Suppressor macrophage treated with lipopolysaccharide for 1 hour (primary cell): ENCODE results near the gene TXNL4A.
A peak's percentile ranks its signal among the peaks of the same experiment; 100 is the strongest.
"Not testable (repeated sequence)": the region's sequence is repeated elsewhere in the genome, so short reads cannot be mapped to it uniquely, and the experiment has no call there.

Source experiments
- DNase-seq, 3 donors: peaks; one replicate each; pipeline ENCODE4 v3.0.0-alpha.2; 2020 to 2022

TXNL4A gene

DNA sequence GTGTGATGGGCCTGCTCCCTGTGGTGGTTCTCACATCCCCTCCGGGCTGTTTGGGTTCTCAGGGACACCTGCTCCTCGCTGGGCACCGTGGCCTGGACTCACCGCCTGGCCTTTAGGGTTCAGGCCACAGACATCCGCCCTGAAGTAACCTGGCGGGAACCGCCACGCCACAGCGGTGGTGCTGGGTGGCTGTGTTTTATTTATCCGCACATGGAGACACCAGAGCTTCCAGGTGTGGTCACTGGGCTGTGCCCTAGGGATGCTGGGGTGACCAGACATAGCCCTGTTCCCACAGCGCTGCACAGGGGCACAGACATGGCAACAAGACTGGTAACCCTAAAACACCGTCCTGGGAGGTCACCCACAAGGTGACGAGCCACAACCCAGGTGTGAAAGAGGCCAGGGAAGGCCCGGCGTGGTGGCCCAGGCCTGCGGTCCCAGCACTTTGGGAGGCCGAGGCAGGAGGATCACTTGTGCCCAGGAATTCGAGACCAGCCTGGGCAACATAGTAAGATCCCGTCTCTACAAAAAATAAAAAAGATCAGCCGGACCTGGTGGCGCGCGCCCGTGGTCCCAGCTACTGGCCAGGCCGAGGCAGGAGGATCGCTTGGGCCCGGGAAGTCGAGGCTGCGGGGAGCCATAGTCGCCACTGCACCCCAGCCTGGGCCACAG lies 24.6 kb downstream of the TXNL4A start:
- no peak for DNase-seq

DNA sequence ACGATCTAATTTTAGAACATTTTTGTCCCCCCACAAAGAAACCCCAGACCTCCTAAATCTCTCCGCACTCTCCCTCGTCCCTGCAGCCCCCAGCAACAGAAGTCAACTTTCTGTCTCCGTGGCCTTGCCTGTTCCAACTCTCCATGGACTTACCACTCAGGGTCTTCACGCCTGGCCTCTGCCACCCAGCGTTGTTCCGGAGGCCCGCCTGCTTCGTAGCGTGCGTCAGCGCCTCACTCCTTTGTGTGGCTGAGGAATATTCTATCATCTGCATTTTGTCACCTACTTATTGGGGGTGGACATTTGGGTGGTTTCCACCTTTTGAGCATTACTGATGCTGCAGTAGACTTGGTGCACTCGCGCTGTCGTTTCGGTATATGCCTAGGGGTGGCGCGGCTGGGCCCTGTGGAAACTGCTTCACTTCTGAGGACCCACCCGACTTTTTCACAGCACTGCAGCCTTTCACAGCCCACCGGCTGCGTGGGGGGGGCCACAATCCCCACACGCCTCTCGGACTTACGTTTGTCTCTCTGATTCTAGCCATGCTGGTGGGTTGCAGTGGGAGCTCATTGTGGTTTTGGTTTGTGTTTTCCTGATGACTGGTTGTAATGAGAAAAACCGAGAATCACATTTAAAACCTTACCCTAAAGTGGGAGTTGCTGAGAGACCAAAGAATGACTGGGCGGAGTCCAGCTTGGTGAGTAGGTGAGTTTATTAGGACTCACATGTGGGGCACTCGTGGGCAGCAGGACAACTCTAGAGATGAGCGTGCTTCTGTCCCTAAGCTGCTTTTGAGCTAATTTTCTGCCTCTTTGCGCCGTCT lies 25.3 kb downstream of the TXNL4A start:
- DNase-seq: no peak

DNA sequence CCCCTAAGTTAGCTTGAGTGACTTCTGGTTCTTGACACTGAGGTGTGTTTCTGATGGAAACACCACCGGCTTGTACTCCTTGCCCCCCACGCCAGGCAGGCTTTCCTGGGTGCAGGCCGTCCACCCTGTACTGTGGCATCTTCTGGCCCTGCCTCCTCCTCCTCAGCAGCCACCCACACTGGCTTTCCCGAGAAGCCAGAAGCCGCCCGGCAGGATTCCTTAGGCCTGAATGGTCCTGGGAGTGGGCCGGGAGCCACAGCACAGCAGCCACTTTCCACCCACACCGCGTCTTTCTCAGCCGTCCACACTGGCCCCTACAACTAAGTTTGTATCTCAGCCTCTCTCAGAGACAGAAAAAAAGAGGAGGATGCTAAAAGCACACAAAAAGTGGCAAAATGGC lies 26.1 kb downstream of the TXNL4A start:
- no peak for DNase-seq

DNA sequence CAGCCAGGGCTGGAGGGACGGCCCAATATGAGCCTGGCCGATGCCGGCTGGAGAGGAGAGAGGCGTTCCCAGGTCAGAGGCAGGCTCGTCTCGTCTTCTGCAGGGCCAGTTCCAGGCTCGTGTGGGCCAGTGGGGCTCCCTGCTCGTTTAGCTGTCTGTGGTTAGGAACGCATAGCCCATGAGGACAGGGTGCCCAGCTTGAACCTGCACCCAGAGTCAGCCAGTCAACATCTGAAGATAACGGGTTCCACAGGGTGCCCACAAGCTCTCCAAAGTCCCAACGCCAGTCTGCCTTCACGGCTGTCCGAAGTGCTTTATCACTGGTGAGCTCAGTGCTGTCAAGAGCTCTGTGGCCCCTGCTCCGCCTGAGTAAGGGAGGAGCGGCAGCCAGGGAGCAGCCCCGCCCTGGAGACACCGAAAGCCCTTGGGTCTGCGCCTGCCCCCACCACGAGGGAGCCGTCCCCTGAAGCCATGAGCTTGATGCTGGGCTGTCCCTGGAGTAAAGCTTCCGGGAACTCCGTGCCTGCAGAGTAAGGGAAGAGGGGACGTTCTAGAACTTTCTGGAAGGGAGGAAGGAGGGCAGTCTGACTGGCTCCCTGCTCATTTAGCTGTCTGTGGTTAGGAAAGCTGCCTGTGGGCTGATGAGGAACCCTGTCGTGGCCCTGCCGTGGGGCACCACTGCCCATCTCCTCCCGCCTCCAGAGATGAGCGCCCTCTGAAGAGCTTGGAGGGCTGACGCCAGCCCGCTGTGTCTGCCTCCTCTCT lies 26.7 kb downstream of the TXNL4A start:
- peak; percentile 42 to 47 (median 47) for DNase-seq

DNA sequence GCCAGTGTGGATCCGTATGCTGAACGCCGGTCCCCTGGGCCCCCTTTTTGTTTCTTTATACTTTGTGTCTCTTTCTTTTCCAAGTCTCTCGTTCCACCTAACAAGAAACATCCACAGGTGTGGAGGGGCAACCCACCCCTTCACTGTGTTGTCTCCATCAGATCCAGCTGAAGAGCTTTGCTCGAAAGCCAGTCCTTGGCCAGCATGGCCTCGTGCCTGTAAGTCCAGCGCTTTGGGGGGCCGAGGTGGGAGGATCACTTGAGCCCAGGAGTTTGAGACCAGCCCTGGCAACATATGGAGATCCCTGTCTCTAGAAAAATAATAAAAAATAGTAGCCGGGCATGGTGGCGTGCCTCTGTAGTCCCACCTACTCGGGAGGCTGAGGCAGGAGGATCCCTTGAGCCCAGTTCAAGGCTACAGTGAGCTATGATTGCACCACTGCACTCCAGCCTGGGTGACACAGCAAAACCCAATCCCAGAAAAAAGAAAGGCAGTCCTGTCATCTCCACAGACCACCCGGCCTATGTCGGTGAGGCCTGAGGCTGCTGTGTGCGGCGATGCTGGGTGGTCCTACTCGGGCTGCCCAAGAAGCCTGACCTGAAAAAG lies 27.3 kb downstream of the TXNL4A start:
- no peak for DNase-seq

DNA sequence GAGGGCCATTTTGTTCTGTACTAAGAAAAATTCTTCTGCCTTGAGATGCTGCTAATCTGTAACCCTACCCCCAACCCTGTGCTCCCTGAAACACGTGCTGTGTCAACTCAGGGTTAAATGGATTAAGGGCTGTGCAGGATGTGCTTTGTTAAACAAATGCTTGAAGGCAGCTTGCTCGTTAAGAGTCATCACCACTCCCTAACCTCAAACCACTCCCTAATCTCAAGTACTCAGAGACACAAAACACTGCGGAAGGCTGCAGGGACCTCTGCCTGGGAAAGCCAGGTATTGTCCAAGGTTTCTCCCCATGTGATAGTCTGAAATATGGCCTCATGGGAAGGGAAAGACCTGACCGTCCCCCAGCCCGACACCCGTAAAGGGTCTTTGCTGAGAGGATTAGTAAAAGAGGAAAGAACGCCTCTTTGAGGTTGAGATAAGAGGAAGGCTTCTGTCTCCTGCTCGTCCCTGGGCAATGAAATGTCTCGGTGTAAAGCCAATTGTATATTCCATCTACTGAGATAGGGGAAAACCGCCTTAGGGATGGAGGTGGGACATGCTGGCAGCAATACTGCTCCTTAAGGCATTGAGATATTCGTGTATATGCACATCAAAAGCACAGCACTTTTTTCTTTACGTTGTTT lies 28.1 kb downstream of the TXNL4A start:
- not testable (repeated sequence) for DNase-seq

DNA sequence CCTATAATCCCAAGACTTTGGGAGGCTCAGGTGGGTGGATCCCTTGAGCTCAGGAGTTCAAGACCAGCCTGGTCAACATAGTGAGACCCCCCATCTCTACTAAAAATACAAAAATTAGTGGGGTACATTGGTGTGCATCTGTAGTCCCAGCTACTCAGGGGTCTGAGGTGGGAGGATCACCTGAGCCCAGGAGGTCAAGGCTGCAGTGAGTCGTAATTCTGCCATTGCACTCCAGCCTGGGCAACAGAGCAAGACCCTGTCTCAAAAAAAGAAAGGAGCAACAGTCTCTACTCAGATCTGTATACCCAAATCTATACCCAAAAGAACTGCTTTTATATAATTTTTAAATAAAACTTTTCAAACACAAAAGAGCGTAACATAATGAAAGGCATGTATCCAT lies 29.4 kb downstream of the TXNL4A start:
- no peak for DNase-seq

DNA sequence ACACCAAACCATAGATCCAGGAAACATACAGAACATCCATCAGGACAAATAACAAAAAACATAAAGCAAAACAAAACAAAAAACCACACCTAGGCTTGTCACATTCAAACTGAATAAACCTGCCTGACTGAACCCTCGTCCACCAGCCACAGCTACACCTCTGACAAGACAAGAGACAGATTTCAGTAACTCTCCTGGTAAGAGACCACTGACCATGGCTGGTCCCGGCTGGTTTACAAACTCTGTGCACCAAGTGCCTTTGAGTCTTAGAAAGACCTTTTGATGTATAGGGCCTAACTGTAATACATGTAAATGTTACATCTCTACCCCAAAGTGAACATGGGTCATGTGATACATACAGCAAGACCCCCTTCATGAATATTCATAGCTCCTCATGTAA lies 32.1 kb downstream of the TXNL4A start:
- DNase-seq: no peak

DNA sequence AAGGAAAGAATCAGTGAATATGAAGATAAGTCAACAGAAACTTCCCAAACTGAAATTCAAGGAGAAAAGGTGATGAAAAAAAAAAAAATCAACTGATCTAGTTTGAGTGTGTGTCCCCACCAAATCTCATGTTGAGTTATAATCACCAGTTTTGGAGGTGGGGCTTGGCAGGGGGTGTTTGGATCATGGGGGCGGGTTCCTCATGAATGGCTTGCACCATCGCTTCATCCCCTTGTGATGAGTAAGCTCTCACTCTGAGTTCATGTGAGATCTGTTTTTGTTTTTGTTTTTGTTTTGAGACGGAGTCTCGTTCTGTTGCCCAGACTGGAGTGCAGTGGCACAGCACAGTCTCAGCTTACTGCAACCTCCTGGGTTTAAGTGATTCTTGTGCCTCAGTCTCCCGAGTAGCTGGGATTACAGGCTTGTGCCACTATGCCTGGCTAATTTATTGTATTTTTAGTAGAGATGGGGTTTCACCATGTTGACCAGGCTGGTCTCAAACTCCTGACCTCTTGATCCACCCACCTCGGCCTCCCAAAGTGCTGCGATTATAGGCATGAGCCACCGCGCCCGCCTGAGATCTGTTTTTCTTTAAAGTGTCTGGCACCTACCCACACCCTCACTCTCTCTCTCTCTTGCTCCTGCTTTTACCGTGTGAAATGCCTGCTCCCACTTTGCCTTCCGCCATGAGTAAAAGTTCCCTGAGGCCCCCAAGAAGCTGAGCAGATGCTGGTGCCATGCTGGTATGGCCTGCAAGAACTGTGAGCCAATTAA lies 32.9 kb downstream of the TXNL4A start:
- DNase-seq: peak; percentile 83 to 88 (median 85)

DNA sequence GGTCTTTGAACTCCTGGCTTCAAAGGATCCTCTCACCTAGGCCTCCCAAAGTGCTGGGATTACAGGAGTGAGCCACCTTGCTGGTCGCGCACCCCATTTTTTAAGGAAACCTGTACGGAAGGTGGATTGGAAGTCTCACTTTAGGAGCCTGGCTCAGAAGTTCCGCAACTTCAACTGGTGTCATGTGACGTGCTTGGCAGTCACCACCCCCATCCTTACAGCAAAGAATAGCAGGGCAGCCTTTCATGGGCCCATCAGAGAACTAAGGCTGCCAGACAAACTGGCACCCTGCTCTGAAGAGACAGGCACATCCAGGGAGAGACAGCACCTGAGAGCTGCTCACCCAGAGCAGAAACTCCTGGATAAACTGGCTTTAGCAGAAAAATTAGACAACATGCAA lies 33.6 kb downstream of the TXNL4A start:
- peak in 1 of 3 donors; percentile 26 for DNase-seq

DNA sequence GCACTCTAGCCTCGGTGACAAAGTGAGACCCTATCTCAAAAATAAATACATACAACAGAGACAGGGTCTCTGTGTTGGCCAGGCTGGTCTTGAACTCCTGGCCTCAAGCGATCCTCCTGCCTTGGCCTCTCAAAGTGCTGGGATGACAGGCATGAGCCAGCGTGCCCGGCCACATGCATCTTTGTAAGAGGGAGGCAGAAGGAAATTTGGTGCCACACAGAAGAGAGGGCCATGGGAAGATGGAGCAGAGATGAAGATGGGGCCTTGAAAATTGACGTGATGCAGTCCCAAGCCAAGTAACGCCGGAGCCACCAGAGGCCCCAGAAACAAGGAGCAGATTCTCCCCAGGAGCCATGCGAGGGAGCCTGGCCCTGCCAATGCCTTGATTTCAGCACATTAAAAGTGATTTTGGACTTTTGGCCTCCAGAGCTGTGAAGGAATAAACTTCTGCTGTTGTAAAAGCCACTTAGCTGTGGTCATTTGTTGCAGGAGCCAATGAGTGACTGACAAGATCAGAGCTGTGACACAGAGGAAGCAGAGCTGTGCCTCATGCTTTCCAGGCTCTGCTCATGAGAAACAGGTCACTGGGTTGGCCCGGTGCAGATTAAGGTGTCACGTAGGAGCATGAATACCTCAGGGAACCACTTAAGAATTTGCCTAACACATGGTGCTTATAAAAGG lies 34.3 kb downstream of the TXNL4A start:
- peak; percentile 39 to 62 (median 47) for DNase-seq

DNA sequence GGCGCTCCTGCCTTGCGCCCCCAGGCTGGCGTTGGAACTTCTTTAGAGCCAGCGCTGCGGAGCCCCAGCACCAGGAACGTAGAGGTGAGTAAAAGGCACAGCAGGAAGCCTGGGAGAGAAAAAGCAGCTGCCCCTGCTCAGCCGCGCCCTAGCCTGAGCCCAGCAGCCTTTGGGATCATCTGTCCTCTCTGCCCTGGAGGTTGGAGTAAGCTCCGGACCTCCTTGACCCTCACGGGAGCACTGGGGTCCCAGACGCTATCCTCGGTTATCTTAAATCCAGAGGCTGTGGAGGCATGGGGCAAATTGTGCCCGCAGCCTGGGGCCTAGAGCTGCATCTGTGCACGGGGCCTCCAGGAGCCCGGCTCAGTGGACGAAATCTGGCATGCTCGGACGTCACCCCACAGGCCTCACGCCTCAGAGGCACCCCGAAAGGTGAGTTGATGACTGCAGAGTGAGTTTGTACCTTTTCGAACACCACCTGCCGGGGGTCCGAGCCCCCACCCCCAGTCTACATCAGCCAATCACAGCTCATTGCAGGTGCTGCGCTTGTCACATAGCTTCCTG lies 35.3 kb downstream of the TXNL4A start:
- no peak for DNase-seq

DNA sequence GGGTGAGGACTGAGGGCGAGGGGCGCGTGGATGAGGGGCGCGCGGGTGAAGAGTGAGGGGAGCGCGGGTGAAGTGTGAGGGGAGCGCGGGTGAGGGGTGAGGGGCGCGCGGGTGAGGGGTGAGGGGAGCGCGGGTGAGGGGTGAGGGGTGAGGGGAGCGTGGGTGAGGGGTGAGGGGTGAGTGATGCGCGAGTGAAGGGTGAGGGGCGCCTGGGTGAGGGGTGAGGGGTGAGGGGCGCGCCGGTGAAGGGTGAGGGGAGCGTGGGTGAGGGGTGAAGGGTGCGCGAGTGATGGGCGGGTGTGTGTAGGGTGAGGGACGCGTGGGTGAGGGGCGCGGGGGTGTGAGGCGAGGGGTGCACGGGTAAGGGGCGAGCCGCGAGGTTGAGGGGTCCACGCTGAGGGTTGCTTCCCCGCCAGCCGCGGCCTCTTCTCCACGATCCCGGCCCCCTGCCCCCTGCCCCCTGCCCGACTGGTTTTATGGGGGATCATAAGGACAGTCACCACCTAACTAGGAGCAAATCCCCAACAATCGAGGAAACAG lies 35.8 kb downstream of the TXNL4A start:
- DNase-seq: no peak

DNA sequence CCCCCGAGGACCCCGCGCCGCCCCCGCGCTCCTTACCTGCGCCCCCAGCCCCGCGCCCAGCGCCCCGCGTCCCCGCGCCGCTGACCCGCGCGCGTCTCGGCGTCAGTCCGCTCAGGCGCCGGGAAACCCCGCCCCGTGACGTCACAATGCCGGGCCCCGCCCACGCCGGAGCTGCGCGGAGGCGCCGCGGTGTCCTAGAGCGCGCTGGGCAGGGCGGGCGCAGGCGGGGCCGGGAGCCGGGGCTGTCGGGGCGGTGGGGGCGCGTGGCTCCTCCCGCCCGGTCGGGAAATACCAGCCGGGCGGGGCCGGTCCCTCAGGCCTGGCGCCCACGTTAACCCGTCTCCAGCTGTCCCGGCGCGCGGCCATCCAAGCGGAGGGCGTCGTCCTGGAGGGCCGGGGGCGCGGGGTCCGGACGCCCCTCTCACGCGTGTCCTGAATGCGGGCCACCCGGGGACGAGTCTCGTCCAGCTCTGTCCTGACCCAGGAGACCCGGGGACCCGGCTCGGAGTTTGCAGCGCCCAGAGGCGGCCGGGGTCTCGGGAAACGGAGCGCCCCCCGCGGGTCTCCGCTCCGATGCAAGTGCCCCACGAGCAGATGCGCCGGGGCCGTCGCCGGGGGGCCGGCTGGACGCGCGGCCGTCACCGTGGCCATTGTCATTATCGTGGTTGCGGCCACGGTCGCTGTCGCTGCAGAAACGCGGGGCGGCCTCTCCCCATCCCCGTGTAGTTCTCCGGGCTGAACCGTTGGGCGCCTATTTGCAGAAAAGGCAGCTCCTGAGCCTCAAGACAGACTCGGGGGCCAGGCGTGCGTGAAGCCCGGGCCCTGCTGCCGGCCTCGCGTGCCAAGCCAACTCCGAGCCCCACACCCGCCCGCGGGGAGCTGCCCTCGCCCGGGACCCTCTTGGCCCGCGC lies 36.6 kb downstream of the TXNL4A start, which contains the start of gene SLC66A2:
Gene SLC66A2 (minus strand): TSS at position 109 of the 911 bp plus-strand sequence. CDS start 727 bp downstream, outside the sequence.
- DNase-seq: peak; percentile 96 to 99 (median 98)

DNA sequence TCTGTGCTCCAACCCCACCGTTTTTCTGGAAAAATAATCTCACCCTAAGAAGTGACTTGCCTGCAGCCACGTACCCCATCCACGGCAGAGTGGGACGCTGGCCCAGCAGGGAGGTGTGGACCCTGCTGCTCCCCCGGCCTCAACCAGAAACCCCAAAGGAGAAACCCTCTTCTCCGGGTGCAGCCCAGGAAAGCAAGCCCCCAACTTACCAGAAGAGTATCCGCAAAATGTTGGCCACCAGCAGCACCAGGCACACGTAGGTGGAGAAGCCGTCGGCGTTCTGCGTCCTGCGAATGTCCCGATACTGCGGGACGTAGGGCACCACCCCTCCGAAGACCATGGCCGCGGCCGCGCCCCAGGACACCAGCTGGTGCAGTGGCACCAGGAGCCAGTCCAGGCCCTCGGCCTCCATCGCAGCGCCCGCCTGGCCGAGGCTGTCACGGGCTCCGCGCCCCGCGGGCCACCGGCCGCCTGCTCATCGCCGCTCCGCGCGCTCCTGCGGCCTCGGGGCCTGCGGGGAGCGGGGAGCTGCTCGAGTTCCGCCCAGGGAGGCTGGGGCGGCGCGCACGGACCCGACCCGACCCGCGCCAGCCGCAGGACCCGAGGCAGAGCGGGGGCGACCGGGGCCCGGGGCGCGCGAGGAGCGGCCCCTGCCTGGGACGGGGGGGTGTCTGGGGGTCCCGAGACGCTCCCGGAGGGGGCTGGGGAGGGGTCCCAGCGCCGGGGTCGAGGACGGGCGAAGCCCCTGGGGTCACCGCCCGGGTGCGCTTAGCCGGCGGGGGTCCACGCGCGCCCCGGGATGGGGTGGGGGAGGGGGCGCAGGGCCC lies 37.6 kb downstream of the TXNL4A start:
- DNase-seq: peak; percentile 62 to 82 (median 68)

DNA sequence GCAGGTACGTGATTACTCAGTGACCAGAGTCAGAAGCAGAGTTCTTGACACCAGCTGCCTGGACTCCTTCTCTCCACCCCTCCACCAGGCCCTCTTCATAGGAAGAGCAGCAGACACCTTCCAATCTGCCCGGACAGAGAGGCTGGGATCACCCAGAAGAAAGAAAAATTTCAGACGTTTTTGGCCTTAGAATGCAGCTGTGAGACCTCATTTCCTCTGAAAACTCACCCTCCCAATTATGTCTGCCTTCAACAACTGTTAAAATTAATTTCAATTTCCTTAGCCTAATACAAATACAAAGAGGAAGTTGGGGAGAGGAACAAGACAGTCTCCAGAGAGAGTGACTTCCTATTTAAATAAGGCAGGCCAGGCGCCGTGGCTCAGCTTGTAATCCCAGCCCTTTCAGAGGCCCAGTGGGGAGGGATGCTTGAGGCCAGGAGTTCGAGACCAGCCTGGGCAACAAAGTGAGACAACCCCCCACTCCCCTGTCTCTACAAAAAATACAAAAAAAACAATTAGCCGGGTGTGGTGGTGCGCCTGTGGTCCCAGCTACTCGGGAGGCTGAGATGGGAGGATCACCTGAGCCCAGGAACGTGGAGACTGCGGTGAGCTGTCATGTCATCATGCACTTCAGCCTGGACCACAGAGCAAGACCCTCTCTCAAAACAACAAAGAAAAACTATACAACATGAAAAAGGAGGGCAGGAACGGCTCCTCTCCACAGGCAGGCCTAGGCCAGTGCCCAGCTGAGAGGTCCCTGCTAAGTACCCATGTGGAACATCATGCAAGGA lies 38.5 kb downstream of the TXNL4A start:
- DNase-seq: peak; percentile 86 to 89 (median 87)

DNA sequence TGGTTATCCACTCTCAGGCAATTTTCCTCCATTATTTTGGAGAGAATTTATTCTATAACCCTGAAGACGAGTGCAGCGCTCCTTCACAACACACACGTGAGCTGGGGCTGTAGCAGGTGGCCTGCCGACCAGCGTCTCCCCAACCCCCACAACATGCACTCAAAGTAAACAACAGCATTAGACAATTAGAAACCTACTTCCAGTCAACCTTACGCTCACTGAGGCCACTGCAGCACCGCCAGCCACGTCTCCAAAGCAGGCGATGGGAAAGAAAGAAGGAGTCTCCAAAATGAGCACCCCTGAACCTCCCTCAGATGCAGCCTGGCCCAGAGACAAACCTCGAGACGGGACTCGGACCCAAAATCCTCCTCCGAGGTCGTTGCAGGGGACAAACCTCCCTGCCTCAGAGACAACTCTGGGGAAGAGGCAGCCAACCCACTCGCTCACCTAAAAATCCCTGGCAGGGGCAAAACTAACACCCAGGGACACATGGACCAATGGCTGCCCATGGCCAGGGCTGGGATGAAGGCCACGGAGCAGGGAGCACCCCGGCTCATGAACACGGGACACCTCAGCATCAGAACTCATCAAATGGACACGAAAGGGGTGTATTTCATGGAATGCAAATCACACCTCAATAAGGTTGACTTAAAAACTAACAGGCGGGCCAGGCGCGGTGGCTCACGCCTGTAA lies 39.5 kb downstream of the TXNL4A start:
- no peak for DNase-seq
